Panc1 (cell line): ENCODE data around the gene MAP4.

Source experiments
- SIN3A ChIP-seq: IDR thresholded peaks from 2 replicates; pipeline ENCODE4 v1.6.1; 2012; ENCODE audit warnings: low read depth, mild to moderate bottlenecking, low read length, moderate library complexity, borderline replicate concordance; ENCODE audit not compliant: insufficient read depth
- TF ChIP-seq, protein P1 (sequence below): fragments of 450-650 bp; IDR thresholded peaks from 2 replicates; pipeline ENCODE4 v1.5.1; 2017; ENCODE audit warnings: mild to moderate bottlenecking

DNA sequence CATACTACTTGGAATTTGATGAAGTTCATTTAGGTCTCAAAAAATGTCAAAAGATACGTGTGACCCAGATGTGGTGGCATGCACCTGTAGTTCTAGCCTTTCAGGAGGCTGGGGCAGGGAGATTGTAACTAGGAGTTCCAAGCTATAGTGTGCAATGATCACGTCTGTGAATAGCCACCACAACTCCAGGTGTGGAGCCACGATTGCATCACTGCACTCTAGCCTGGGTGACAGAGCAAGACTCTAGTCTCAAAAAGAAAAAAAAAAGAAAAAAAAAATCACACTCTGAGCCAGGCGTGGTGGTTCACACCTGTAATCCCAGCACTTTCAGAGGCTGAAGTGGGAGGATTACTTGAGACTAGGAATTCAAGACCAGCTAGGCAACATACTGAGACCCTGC, 14.2 kb downstream of the MAP4 start:
- TF ChIP-seq, protein P1, sequence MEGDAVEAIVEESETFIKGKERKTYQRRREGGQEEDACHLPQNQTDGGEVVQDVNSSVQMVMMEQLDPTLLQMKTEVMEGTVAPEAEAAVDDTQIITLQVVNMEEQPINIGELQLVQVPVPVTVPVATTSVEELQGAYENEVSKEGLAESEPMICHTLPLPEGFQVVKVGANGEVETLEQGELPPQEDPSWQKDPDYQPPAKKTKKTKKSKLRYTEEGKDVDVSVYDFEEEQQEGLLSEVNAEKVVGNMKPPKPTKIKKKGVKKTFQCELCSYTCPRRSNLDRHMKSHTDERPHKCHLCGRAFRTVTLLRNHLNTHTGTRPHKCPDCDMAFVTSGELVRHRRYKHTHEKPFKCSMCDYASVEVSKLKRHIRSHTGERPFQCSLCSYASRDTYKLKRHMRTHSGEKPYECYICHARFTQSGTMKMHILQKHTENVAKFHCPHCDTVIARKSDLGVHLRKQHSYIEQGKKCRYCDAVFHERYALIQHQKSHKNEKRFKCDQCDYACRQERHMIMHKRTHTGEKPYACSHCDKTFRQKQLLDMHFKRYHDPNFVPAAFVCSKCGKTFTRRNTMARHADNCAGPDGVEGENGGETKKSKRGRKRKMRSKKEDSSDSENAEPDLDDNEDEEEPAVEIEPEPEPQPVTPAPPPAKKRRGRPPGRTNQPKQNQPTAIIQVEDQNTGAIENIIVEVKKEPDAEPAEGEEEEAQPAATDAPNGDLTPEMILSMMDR = no peak
- TF ChIP-seq SIN3A = no peak
